GM19025 (cell line): Measurements from ENCODE around the gene SRPK3.
"Not testable (repeated sequence)": the region's sequence is repeated elsewhere in the genome, so short reads cannot be mapped to it uniquely, and the experiment has no call there.

ENCODE experiments used
- ATAC-seq: cut with Tn5 transposase; IDR thresholded peaks from one replicate; pipeline ENCODE4 v1.9.1; 2021; ENCODE audit warnings: mild to moderate bottlenecking, low read depth, moderate library complexity; ENCODE audit not compliant: unreplicated experiment

Gene SRPK3

GRCh38 chrX:153745067-153745433 lies 35.8 kb upstream of the SRPK3 start:
- not testable (repeated sequence) for ATAC-seq

GRCh38 chrX:153746359-153746758 lies 34.5 kb upstream of the SRPK3 start:
- no peak for ATAC-seq

GRCh38 chrX:153746991-153747390 lies 33.9 kb upstream of the SRPK3 start:
- ATAC-seq = not testable (repeated sequence)

- ATAC-seq = not testable (repeated sequence)
These were observed 31.8 kb upstream of the SRPK3 start for GRCh38 chrX:153749017-153749416.

- ATAC-seq = no peak
These were observed 30.6 kb upstream of the SRPK3 start for GRCh38 chrX:153750127-153750774.

- ATAC-seq = no peak
These were observed 25.7 kb upstream of the SRPK3 start for GRCh38 chrX:153755136-153755535.

- no peak for ATAC-seq
These were observed 19.0 kb upstream of the SRPK3 start for GRCh38 chrX:153761863-153762262.

GRCh38 chrX:153762626-153763173 lies 18.1 kb upstream of the SRPK3 start:
- ATAC-seq = no peak

GRCh38 chrX:153763298-153763932 lies 17.4 kb upstream of the SRPK3 start:
- no peak for ATAC-seq

GRCh38 chrX:153763989-153764755 lies 16.7 kb upstream of the SRPK3 start, which contains the start of gene PLXNB3:
Gene PLXNB3 (plus strand): TSS chrX:153764249. CDS start chrX:153765536, 1,287 bp downstream.
- no peak for ATAC-seq

GRCh38 chrX:153764786-153765137 lies 16.1 kb upstream of the SRPK3 start:
- no peak for ATAC-seq

- no peak for ATAC-seq
These were observed 15.4 kb upstream of the SRPK3 start for GRCh38 chrX:153765138-153766079.

- ATAC-seq = no peak
These were observed 14.6 kb upstream of the SRPK3 start for GRCh38 chrX:153766098-153766817.

GRCh38 chrX:153766871-153767673 lies 13.8 kb upstream of the SRPK3 start:
- ATAC-seq = no peak

GRCh38 chrX:153767674-153768055 lies 13.2 kb upstream of the SRPK3 start:
- ATAC-seq = no peak

GRCh38 chrX:153768311-153769157 lies 12.3 kb upstream of the SRPK3 start:
- ATAC-seq = no peak

- ATAC-seq = no peak
These were observed 11.5 kb upstream of the SRPK3 start for GRCh38 chrX:153769158-153769864.
